ENCODE measurements around the gene ENTPD6.

ENTPD6 gene

GRCh38 chr20:25187220-25187619 is 8.3 kb upstream of the ENTPD6 start (continued):
- TF ChIP-seq ZNF701 (tag by site-specific recombination; IDR thresholded peaks at IDR 0.05): no peak
- TF ChIP-seq, protein P1, sequence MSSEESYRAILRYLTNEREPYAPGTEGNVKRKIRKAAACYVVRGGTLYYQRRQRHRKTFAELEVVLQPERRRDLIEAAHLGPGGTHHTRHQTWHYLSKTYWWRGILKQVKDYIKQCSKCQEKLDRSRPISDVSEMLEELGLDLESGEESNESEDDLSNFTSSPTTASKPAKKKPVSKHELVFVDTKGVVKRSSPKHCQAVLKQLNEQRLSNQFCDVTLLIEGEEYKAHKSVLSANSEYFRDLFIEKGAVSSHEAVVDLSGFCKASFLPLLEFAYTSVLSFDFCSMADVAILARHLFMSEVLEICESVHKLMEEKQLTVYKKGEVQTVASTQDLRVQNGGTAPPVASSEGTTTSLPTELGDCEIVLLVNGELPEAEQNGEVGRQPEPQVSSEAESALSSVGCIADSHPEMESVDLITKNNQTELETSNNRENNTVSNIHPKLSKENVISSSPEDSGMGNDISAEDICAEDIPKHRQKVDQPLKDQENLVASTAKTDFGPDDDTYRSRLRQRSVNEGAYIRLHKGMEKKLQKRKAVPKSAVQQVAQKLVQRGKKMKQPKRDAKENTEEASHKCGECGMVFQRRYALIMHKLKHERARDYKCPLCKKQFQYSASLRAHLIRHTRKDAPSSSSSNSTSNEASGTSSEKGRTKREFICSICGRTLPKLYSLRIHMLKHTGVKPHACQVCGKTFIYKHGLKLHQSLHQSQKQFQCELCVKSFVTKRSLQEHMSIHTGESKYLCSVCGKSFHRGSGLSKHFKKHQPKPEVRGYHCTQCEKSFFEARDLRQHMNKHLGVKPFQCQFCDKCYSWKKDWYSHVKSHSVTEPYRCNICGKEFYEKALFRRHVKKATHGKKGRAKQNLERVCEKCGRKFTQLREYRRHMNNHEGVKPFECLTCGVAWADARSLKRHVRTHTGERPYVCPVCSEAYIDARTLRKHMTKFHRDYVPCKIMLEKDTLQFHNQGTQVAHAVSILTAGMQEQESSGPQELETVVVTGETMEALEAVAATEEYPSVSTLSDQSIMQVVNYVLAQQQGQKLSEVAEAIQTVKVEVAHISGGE (tag by site-specific recombination; conservative IDR thresholded peaks at IDR 0.05; ENCODE audit: low read depth): no peak

DNA sequence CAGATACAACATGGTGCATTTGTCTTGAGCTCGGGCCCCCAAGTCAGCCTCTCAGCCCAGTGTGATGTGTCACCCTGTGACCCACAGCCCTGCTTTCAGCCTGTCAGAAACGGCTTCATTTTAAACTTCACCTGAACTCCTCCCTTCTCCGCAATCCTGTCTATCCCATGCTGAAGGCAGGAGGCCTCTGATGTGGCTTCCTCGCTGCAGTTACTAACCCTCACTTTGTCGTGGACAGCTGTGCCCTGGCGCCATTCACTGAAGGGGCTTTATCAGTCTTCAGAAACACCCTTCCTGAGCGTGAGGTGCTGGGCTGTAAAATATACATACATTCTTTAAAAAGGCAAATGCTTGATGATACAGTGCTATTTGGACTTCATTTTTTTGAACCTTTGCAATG is 7.9 kb upstream of the ENTPD6 start:
- ChIA-PET CTCF (interaction anchor here (0.6 to 1.1 kb wide), 3 partner anchors 8 to 158 kb away, joined by 3 read pairs; no protein-coding TSS in a partner anchor), POLR2A (no interaction called here)
- TF ChIP-seq ZNF626 (tag by site-specific recombination; IDR thresholded peaks at IDR 0.05) (no peak), ZNF513 (tag by site-specific recombination; IDR thresholded peaks at IDR 0.05) (no peak), SALL2 (tag by site-specific recombination; IDR thresholded peaks at IDR 0.05; ENCODE audit: borderline replicate concordance) (no peak), MYNN (tag by site-specific recombination; IDR thresholded peaks at IDR 0.05; ENCODE audit: borderline replicate concordance) (no peak), ZNF560 (tag by site-specific recombination; IDR thresholded peaks at IDR 0.05; ENCODE audit: borderline replicate concordance) (no peak), SP3 (tag by site-specific recombination; IDR thresholded peaks at IDR 0.05) (no peak), ZNF777 (tag by site-specific recombination; IDR thresholded peaks at IDR 0.05; ENCODE audit: borderline replicate concordance) (no peak), ZNF155 (tag by site-specific recombination; IDR thresholded peaks at IDR 0.05) (no peak), ZNF692 (tag by site-specific recombination; IDR thresholded peaks at IDR 0.05) (no peak), ZFP3 (tag by site-specific recombination; IDR thresholded peaks at IDR 0.05; ENCODE audit: low read depth) (no peak), ZNF629 (tag by site-specific recombination; IDR thresholded peaks at IDR 0.05) (no peak), ZNF658 (tag by site-specific recombination; IDR thresholded peaks at IDR 0.05) (no peak), WT1 (tag by site-specific recombination; IDR thresholded peaks at IDR 0.05) (no peak)
- Histone ChIP-seq H3K9me3 (ENCODE audit: control insufficient read depth, insufficient read depth, low read depth, low read length) (no peaks in the 10 kb centered on the region), H3K36me3 (ENCODE audit: control insufficient read depth in 2 of 2, insufficient read depth in 1 of 2, low read length in 2 of 2) (no peaks in the 10 kb centered on the region), H3K4me3 (ENCODE audit: low read depth, low read length) (no peak overlapping the region), H3K27ac (ENCODE audit: extremely low read depth, low read depth, low read length) (no peak overlapping the region), H3K4me1 (ENCODE audit: control insufficient read depth, insufficient read depth, low read length) (no peaks in the 10 kb centered on the region)

GRCh38 chr20:25188218-25188617 is 7.3 kb upstream of the ENTPD6 start:
- H3K9me3 ChIP-seq (ENCODE audit: control insufficient read depth, insufficient read depth, low read depth, low read length): no peaks in the 10 kb centered on the region
- no peaks in the 10 kb centered on the region for H3K36me3 ChIP-seq (ENCODE audit: control insufficient read depth in 2 of 2, insufficient read depth in 1 of 2, low read length in 2 of 2)
- TF ChIP-seq ZNF791 (tag by site-specific recombination; IDR thresholded peaks at IDR 0.05) (no peak), ZNF837 (tag by site-specific recombination; IDR thresholded peaks at IDR 0.05) (no peak), ZNF280C (tag by site-specific recombination; IDR thresholded peaks at IDR 0.05) (no peak), ZXDB (tag by site-specific recombination; IDR thresholded peaks at IDR 0.05) (0 out of 2 replicates have a peak, but pooled peaks have one; percentile 11)
- TF ChIP-seq, protein P2, sequence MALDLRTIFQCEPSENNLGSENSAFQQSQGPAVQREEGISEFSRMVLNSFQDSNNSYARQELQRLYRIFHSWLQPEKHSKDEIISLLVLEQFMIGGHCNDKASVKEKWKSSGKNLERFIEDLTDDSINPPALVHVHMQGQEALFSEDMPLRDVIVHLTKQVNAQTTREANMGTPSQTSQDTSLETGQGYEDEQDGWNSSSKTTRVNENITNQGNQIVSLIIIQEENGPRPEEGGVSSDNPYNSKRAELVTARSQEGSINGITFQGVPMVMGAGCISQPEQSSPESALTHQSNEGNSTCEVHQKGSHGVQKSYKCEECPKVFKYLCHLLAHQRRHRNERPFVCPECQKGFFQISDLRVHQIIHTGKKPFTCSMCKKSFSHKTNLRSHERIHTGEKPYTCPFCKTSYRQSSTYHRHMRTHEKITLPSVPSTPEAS (tag by site-specific recombination; IDR thresholded peaks at IDR 0.05): no peak
- no peaks in the 10 kb centered on the region for H3K4me1 ChIP-seq (ENCODE audit: control insufficient read depth, insufficient read depth, low read length)
- ChIA-PET CTCF (interaction anchor here (0.6 to 0.9 kb wide), 2 partner anchors 9 kb away, joined by 3 read pairs; no protein-coding TSS in a partner anchor), POLR2A (interaction anchor here (0.6 kb wide), 1 partner anchor 406 kb away, joined by 5 read pairs; no protein-coding TSS in a partner anchor)
- no peak overlapping the region for H3K4me3 ChIP-seq (ENCODE audit: low read depth, low read length)
- no peak overlapping the region for H3K27ac ChIP-seq (ENCODE audit: extremely low read depth, low read depth, low read length)

Measured in HEK293 (cell line).